OCI-LY7 (cell line): ENCODE measurements around the gene STKLD1. TPM values are rescaled to one million over a fixed set of nuclear protein-coding genes. Genes with fewer than 3 reads are reported as not detected.

Source experiments
- BruUV-seq: library from RNA; stranded (reverse); fragments of 400-500 nt; replicated peaks from 2 replicates; lab custom pipeline; 2021; lab: Mats Ljungman, UMichigan
- CTCF ChIA-PET: fragments of 300-600 bp; sonication (Branson Sonifier 250); formaldehyde crosslinking; loops from one replicate; lab custom pipeline; 2022; ENCODE audit warnings: antibody characterized with exemption; ENCODE audit not compliant: unreplicated experiment; lab: Charles Lee
- POLR2A ChIA-PET: fragments of 300-600 bp; sonication (Branson Sonifier 250); formaldehyde crosslinking; loops from one replicate; lab custom pipeline; 2022; ENCODE audit warnings: antibody characterized with exemption; lab: Charles Lee
- DNase-seq: peaks from one replicate; pipeline ENCODE4 v3.0.0-alpha.2; 2015; ENCODE audit warnings: low spot score
- H2AFZ ChIP-seq: fragments of 200-600 bp; sonication (generic), shearing (Covaris generic); 2 replicates; pipeline ENCODE4 v1.6.1; 2014; ENCODE audit warnings: mild to moderate bottlenecking, antibody characterized with exemption, low read length, moderate library complexity
- H3K27ac ChIP-seq: fragments of 200-600 bp; sonication (generic); 2 replicates; pipeline ENCODE4 v1.5.1; 2014; ENCODE audit warnings: mixed run types, low read depth, mild to moderate bottlenecking, moderate library complexity, low read length, inconsistent platforms; ENCODE audit not compliant: poor library complexity, severe bottlenecking
- H3K36me3 ChIP-seq: fragments of 200-600 bp; sonication (generic); 2 replicates; pipeline ENCODE4 v1.6.1; 2014; ENCODE audit warnings: mild to moderate bottlenecking, antibody characterized with exemption, low read length, moderate library complexity, mixed read lengths; ENCODE audit not compliant: insufficient read depth
- H3K4me1 ChIP-seq: fragments of 200-600 bp; sonication (generic); 2 replicates; pipeline ENCODE4 v1.5.1; 2014; ENCODE audit warnings: mild to moderate bottlenecking, low read length; ENCODE audit not compliant: insufficient read depth, poor library complexity, severe bottlenecking
- H3K4me2 ChIP-seq: fragments of 200-600 bp; sonication (generic); 2 replicates; pipeline ENCODE4 v1.6.1; 2014; ENCODE audit warnings: mild to moderate bottlenecking, low read length
- H3K4me3 ChIP-seq: fragments of 200-600 bp; sonication (generic); 2 replicates; pipeline ENCODE4 v1.5.1; 2014; ENCODE audit warnings: mild to moderate bottlenecking, low read depth, low read length; ENCODE audit not compliant: poor library complexity, severe bottlenecking
- H3K79me2 ChIP-seq: fragments of 200-600 bp; sonication (generic); 2 replicates; pipeline ENCODE4 v1.6.1; 2016; ENCODE audit warnings: low read depth, mild to moderate bottlenecking, low read length, moderate library complexity, mixed read lengths; ENCODE audit not compliant: insufficient read depth
- H3K9me2 ChIP-seq: fragments of 200-600 bp; sonication (generic); 2 replicates; pipeline ENCODE4 v1.6.1; 2016; ENCODE audit warnings: mild to moderate bottlenecking, low read length, mixed read lengths; ENCODE audit not compliant: insufficient read depth
- H3K9me3 ChIP-seq: fragments of 200-600 bp; sonication (generic); 2 replicates; pipeline ENCODE4 v1.6.1; 2014; ENCODE audit warnings: mild to moderate bottlenecking, mixed run types, low read length, mixed read lengths
- H4K20me1 ChIP-seq: fragments of 200-600 bp; sonication (generic); 2 replicates; pipeline ENCODE4 v1.6.1; 2014; ENCODE audit warnings: mild to moderate bottlenecking, antibody characterized with exemption, low read length, moderate library complexity, mixed read lengths; ENCODE audit not compliant: insufficient read depth
- EZH2phosphoT487 ChIP-seq: fragments of 200-600 bp; sonication (generic); IDR thresholded peaks from 2 replicates; pipeline ENCODE4 v1.6.1; 2018; ENCODE audit warnings: low read depth, borderline replicate concordance, mild to moderate bottlenecking, mixed run types, antibody characterized with exemption, low read length, moderate library complexity, mixed read lengths
- intact Hi-C: fragments of 100-400 bp; cut with micrococcal nuclease; formaldehyde crosslinking; loops from one replicate; pipeline ENCODE4 v1.10.0; 2022; ENCODE audit not compliant: unreplicated experiment
- total RNA-seq, 2 experiments: library from RNA; depleted of rRNA in 1 of 2; stranded (reverse); fragments of >200 nt in 1 of 2; shearing (Covaris generic) in 1 of 2; gene quantifications; 2 replicates each; pipeline ENCODE4 v1.2.3, GENCODE V29; 2014 to 2022
- TF ChIP-seq, protein P1 (sequence below): fragments of 200-600 bp; sonication (generic); conservative IDR thresholded peaks from 2 replicates; pipeline ENCODE4 v1.5.1; 2014; ENCODE audit warnings: mild to moderate bottlenecking, antibody characterized with exemption, low read length, moderate library complexity, mixed read lengths

The STKLD1 gene
- total RNA-seq, 2 experiments from 2014 or later: 1.4 to 1.7 TPM

DNA sequence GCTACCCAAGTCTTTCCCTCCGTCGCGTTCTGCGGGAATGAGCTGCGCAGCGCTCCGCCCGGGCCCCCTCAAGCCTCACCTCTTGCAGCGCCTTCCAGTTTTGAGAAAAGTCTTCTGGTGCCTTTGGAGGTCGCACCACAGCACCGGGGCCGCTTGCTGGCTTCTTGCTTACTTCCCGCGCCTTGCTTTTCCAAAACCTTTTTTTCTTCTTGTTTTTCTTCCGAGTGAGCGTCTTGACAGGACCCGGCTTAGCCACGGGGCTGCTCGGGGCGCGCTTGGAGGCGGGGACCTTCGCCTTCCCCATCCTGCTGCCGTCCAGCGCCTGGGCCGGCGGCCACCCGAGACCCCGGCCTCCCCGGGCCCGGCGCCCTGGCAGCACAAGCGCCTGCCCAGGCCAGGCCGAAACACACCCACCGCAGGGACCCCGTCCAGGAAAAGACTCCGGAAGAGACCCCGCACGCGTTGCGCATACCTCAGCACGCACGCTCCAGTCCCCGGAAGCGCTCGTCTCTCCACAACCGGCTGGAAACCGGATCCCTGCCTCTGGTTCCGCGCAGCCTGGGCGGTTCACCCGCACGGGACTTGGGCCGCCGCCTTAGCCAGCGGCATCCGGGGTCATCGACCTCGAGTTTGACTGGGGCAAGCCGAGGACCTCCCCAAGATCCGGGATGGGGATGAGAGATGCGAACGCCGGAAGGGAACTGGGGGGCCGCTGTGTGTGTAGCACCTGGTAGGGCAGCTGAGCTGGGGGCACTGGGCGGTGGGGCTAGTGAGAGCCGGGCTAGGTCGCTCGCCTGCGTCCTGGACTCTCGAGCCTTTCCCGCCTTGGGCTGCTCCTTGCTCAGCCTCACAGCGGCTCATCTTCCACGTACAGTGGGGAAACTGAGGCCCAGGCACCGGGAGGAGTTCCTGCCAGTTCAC is 41.6 kb downstream of the STKLD1 start, which contains the start of gene REXO4:
TSS of gene REXO4 (minus strand) at position 470 of the 921 bp plus-strand sequence. CDS start at position 304, 166 bp downstream.
- Histone ChIP-seq H3K9me3 (no peaks in the 10 kb centered on the region), H3K79me2 (peaks cover 50% of the 10 kb centered on the region), H3K27ac (peak within 1 kb of the TSS; percentile 65), H2AFZ (peak within 1 kb of the TSS; percentile 22; the same call in 1 of the 2 replicates), H3K36me3 (peaks cover 39% of the 10 kb centered on the region), H3K4me1 (peaks cover 50% of the 10 kb centered on the region), H3K4me3 (peak within 1 kb of the TSS; percentile 88), H3K4me2 (peak within 1 kb of the TSS; percentile 91), H3K9me2 (no peaks in the 10 kb centered on the region), H4K20me1 (0 out of 2 replicates have a peak, but pooled peaks cover 5% of the 10 kb centered on the region)
- POLR2A ChIA-PET: interaction anchor here (1.5 to 1.7 kb wide), 2 partner anchors 42 kb away, joined by 4 to 5 read pairs; partner anchors contain the start of gene CACFD1
- intact Hi-C loops: loop anchor here (1.0 to 5.0 kb wide), 3 partner anchors 41 to 70 kb away; partner anchors contain the start of genes CACFD1, MED22, RPL7A and SLC2A6
- CTCF ChIA-PET: no interaction called here
- peak; percentile 95 for DNase-seq
- TSS peak; percentile 80 for BruUV-seq
- TF ChIP-seq, protein P1, sequence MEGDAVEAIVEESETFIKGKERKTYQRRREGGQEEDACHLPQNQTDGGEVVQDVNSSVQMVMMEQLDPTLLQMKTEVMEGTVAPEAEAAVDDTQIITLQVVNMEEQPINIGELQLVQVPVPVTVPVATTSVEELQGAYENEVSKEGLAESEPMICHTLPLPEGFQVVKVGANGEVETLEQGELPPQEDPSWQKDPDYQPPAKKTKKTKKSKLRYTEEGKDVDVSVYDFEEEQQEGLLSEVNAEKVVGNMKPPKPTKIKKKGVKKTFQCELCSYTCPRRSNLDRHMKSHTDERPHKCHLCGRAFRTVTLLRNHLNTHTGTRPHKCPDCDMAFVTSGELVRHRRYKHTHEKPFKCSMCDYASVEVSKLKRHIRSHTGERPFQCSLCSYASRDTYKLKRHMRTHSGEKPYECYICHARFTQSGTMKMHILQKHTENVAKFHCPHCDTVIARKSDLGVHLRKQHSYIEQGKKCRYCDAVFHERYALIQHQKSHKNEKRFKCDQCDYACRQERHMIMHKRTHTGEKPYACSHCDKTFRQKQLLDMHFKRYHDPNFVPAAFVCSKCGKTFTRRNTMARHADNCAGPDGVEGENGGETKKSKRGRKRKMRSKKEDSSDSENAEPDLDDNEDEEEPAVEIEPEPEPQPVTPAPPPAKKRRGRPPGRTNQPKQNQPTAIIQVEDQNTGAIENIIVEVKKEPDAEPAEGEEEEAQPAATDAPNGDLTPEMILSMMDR: no peak
- TF ChIP-seq EZH2phosphoT487: no peak

DNA sequence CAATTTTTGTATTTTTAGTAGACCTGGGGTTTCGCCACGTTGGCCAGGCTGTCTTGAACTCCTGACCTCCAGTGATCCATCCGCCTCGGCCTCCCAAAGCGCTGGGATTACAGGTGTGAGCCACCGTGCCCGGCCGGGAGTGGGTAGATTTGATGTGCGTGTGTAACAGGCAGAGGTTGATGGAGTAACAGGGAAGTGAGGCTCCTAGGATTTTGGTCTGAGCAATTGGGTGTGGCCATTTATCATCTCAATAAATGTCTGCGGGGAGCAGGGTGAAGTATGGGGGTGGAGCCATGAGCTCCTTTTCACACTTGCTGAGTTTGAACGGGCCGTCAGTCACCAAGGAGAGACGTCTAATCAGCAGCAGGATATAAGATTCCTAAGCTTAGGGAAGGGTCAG is 42.8 kb downstream of the STKLD1 start:
- Histone ChIP-seq H3K36me3 (peaks cover 28% of the 10 kb centered on the region), H3K9me2 (no peaks in the 10 kb centered on the region), H3K9me3 (no peaks in the 10 kb centered on the region), H3K27ac (peak overlapping the region; percentile 65), H3K4me2 (peak overlapping the region; percentile 91), H2AFZ (no peak overlapping the region), H3K4me1 (peaks cover 50% of the 10 kb centered on the region), H3K79me2 (peaks cover 42% of the 10 kb centered on the region), H3K4me3 (peak overlapping the region; percentile 88), H4K20me1 (0 out of 2 replicates have a peak, but pooled peaks cover 5% of the 10 kb centered on the region)
- POLR2A ChIA-PET: interaction anchor here (1.5 kb wide), 1 partner anchor 41 kb away, joined by 5 read pairs; the partner anchor contains the start of gene CACFD1
- no TSS peak for BruUV-seq
- intact Hi-C loops: loop anchor here (2.0 to 5.0 kb wide), 2 partner anchors 40 to 72 kb away; partner anchors contain the start of genes CACFD1, MED22 and RPL7A
- CTCF ChIA-PET: no interaction called here
- TF ChIP-seq, protein P1: no peak
- no peak for TF ChIP-seq EZH2phosphoT487
- no peak for DNase-seq
